GM12865 (cell line): ENCODE data around the gene ADGRL1.

ENCODE experiments used
- DNase-seq: peaks from one replicate; pipeline ENCODE4 v3.0.0; 2010; ENCODE audit warnings: low read depth
- H3K4me3 ChIP-seq: 2 replicates; pipeline ENCODE4 v1.5.1; 2011; ENCODE audit warnings: mild to moderate bottlenecking, low read depth, low read length, control low read depth
- TF ChIP-seq, protein P1 (sequence below): IDR thresholded peaks from 2 replicates; pipeline ENCODE4 v1.5.1; 2011; ENCODE audit warnings: low read length, control low read depth, low read depth, inconsistent platforms; ENCODE audit not compliant: insufficient read depth; ENCODE audit errors: missing control alignments

ADGRL1 gene

DNA sequence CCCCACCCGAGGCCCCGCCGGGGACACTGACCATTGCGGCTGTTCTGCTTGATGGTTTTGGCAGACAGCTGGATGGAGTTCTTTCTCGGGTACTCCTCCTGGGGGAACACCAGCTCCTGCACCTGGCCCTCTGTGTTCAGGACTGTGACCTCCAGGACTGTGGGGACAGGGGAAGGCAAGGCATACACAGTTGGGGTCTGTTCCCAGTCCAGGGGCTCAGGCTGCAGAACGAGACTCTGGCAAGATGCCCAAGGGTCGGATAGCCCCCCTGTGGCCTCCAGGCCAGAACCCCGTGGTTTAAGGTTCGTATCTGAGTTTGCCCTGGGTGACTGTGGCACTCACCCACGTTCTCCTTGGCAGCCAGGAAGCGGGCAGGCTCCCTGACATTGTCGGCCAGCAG is 46.9 kb downstream of the ADGRL1 start:
- H3K4me3 ChIP-seq: no peak overlapping the region
- TF ChIP-seq, protein P1, sequence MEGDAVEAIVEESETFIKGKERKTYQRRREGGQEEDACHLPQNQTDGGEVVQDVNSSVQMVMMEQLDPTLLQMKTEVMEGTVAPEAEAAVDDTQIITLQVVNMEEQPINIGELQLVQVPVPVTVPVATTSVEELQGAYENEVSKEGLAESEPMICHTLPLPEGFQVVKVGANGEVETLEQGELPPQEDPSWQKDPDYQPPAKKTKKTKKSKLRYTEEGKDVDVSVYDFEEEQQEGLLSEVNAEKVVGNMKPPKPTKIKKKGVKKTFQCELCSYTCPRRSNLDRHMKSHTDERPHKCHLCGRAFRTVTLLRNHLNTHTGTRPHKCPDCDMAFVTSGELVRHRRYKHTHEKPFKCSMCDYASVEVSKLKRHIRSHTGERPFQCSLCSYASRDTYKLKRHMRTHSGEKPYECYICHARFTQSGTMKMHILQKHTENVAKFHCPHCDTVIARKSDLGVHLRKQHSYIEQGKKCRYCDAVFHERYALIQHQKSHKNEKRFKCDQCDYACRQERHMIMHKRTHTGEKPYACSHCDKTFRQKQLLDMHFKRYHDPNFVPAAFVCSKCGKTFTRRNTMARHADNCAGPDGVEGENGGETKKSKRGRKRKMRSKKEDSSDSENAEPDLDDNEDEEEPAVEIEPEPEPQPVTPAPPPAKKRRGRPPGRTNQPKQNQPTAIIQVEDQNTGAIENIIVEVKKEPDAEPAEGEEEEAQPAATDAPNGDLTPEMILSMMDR: no peak
- DNase-seq: no peak

DNA sequence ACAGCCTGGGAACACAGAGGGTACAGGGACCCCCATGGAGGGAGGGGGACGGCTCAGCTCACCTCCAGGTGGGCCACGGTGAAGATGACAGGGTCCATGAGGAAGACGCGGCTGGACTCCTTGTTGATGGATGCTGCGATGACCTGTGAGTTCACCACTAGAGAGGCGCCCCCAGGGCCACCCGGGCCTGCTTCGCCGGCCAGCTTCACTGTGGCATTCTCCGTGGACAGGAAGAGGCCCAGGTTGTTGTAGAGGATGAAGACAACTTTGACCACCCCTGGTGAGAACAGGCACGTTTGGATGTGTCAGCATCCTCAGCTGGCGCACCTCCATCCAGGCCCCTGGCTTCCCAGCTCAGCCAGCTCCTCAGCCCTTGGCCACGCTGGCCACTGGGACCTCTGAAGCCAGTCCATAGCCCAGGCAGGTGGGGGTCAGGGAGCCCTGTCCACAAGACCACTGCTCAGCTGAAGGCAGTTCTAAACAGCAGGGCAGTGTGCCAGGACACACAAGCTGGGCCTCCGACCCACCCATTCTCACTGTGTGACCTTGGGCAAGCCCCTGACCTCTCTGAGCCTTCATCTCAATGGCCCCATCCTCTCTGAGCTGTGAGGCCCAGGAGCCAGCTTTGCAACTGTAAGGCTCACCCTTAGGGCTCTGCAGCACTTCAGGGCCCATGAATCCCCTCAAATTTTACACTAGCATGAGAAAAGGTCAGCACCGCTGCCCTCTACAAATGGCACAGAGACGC is 47.5 kb downstream of the ADGRL1 start:
- TF ChIP-seq, protein P1: no peak

DNA sequence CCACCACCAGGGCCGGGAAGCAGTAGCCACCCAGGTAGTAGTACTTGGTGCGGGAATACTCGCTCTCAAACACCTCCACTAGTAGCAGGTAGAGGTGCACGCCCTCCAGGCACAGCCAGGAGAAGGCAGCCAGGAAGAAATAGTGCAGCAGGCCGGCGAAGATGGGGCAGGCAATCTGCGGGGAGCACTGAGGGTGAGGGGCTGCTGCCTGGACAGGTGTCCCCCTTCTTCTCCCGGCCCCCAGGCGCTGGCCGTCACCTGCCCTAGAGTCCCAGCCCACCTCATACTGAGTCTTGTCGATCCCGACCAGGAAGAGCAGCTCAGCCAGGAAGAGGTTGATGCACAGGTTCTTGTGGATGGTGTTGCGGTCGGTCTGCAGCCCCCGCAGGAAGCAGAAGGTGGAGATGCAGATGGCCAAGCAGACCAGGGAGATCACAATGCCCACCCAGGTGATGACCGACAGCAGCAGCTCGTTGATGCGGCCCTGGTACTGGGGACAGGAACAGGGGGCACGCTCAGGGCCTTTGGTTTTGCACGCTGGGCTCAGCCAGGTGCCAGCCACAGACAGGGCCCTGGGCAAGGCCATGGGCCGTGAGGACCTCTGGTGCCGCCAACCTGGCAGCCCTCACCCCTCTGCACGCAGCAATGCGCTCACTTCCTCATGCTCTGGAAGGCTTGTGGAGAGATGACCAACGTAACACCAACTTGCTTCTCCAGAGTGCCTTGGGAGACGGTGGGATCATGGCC is 48.8 kb downstream of the ADGRL1 start:
- H3K4me3 ChIP-seq: no peak overlapping the region
- TF ChIP-seq, protein P1: no peak
- DNase-seq: no peak

More for the DNA sequence above, 47.5 kb downstream of the ADGRL1 start:
- DNase-seq: no peak
- H3K4me3 ChIP-seq: no peak overlapping the region

DNA sequence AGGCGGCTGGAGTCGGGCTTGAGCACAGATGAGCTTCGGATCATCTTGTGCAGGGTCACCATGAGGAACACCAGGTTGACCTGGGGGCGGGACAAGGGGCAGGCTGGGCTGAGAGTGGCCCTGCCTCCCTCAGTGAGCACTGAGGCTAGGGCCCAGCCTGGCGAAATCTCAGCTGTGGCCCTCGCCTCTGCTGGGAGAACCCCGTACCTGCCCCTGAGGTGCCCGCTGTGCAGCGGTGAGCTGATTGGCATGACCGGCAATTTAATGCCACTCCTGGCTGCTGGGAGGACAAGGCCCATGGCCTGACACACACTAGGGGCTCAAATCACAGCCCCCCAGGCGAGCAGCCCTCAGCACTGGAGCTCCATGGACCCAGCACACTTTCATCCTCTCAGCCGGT is 49.8 kb downstream of the ADGRL1 start:
- DNase-seq: no peak
- H3K4me3 ChIP-seq: no peak overlapping the region
- TF ChIP-seq, protein P1: no peak

DNA sequence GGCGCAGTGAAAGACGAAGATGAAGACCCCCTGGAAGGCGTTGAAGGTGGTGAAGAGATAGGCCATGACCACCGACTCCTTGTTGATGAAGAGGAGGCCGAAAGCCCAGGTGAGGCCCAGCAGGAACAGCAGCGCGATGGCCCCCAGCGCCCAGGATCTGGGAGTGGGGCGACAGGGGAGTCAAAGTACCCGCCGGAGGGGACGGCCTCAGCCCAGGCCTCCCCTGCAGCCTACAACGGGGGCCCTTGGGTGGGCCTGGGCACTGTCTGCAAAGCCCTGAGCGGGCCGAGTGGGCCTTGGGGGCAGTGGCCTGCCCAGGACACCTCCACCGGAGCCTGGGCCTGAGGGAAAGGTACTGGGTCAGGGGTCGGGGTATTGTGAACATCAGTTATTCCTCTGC is 50.6 kb downstream of the ADGRL1 start:
- TF ChIP-seq, protein P1: no peak
- H3K4me3 ChIP-seq: no peak overlapping the region
- no peak for DNase-seq

DNA sequence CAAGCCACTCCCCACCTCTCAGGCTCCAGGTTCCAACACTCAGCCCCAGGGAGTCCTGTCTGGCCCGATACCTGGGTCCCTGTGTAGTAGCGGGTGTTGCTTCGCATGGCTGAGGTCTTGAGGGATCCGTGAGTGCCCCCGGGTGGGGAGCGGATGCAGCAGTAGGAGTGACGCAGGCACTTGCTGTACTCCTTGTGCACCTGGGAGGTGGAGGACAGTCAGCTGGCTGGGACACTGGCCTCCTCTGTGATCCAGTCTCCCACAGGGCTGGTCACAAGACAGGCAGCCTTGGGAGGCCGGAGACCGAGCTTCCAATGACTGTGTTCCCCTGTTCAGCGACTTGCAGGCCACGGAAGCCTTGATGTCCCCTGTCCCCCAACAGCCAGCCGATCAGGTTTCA is 53.3 kb downstream of the ADGRL1 start:
- no peak for DNase-seq
- TF ChIP-seq, protein P1: no peak
- H3K4me3 ChIP-seq: no peak overlapping the region
